ENCODE measurements around the gene HNF1B. TPM values are rescaled to one million over a fixed set of nuclear protein-coding genes. Genes with fewer than 3 reads are reported as not detected.

The HNF1B gene
- total RNA-seq, 1 donor from 2014 or later = not detected

DNA sequence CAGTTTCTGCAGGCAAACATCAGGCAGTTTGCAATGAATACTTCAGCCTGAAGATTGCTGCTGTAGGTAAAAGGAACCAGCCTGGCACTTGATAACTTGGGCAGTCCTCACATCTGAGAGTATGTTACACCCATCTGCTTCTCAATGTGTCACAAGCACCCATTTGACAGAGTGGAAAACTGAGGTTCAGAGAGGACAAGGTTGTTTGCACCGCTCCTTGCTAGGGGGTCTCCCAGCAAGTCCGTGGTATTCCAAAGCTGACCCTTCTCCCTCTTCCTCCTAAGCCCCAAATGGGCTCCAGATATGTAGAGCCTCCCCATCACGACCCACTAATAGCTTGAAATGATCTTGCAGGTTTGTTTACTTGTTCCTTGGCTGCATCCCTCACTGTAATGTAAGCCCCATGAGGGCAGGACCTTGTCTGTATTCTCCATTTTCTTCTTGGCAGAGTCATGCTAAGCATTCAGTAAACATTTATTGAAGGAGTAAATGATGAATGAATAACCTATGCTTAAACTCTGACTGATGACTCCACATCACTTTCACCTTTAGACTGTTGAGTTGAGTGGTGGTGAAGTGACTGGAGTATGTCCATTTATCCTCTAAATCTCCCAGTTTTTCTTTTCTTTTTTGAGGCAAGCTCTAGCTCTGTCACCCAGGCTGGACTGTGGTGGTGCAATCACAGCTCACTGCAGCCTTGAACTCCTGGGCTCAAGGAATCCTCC lies 26.4 kb downstream of the HNF1B start:
- H3K27ac Mint-ChIP-seq (ENCODE audit: unreplicated experiment) = no peak overlapping the region
- no peaks in the 10 kb centered on the region for H3K4me1 Mint-ChIP-seq
- no peaks in the 10 kb centered on the region for H3K9me3 Mint-ChIP-seq
- no peak for DNase-seq (ENCODE audit: low read depth, low spot score)
- TF ChIP-seq, protein P1, sequence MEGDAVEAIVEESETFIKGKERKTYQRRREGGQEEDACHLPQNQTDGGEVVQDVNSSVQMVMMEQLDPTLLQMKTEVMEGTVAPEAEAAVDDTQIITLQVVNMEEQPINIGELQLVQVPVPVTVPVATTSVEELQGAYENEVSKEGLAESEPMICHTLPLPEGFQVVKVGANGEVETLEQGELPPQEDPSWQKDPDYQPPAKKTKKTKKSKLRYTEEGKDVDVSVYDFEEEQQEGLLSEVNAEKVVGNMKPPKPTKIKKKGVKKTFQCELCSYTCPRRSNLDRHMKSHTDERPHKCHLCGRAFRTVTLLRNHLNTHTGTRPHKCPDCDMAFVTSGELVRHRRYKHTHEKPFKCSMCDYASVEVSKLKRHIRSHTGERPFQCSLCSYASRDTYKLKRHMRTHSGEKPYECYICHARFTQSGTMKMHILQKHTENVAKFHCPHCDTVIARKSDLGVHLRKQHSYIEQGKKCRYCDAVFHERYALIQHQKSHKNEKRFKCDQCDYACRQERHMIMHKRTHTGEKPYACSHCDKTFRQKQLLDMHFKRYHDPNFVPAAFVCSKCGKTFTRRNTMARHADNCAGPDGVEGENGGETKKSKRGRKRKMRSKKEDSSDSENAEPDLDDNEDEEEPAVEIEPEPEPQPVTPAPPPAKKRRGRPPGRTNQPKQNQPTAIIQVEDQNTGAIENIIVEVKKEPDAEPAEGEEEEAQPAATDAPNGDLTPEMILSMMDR (conservative IDR thresholded peaks at IDR 0.05) = no peak
- no peak overlapping the region for H3K4me3 Mint-ChIP-seq
- peaks cover 38% of the 10 kb centered on the region for H3K27me3 Mint-ChIP-seq (ENCODE audit: low read depth)
- no peaks in the 10 kb centered on the region for H3K36me3 Mint-ChIP-seq (ENCODE audit: low read depth)

DNA sequence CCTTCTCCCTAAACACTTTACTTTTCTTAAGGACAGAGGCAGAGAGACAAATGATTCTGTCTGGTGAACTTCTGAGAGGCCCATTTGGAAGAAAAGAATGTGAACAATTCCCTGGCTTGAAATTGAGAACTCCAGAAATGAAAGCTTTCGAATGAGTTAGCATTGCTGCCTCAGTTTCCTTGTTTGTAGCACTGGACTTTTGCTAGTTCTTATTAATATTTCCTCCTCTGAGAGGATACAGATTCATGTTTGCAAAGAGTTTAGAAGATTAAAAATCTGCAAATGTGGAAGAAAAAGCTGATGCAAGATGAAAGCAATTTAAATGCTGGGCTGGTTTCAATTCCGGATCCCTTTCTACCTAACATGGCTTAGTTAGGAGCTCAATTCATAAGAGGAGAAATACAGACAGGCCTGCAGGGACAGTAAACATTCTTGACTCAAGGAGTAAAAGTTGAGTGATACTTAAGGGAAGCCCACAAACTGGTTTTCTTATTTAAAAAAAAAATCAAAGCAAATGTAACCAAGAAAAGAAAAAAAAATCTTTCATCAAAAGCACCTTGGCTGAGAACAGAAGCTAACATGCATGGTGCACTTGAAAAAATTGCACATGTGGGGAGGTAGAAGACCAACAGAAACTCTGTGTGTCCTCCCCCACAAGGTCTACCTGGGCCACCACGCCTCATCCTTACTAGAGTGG lies 27.1 kb downstream of the HNF1B start:
- Mint-ChIP-seq H3K4me1 (no peaks in the 10 kb centered on the region), H3K27ac (ENCODE audit: unreplicated experiment) (no peak overlapping the region), H3K4me3 (no peak overlapping the region), H3K9me3 (no peaks in the 10 kb centered on the region), H3K36me3 (ENCODE audit: low read depth) (no peaks in the 10 kb centered on the region), H3K27me3 (ENCODE audit: low read depth) (peaks cover 41% of the 10 kb centered on the region)
- DNase-seq (ENCODE audit: low read depth, low spot score) = no peak
- TF ChIP-seq, protein P1 (conservative IDR thresholded peaks at IDR 0.05) = no peak

DNA sequence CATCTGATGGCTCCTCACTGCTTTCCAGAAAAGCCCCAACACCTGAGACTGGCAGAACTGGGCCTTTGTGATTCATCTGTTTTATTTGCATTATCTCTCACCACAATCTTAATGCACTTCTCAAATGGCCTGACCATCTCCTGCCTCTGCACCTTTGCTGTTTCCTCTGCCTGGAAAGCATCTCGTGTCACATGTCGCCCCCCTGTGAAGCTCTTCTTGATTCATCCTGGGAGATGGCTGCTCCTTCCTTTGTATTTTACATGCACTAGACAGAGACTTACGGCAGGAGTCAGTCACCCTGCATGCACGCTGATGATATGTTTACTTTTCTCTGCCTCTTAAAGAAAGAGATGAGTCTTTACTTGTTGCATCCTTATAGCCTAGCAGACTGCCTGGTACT lies 30.0 kb downstream of the HNF1B start:
- TF ChIP-seq, protein P1 (conservative IDR thresholded peaks at IDR 0.05) = no peak
- Mint-ChIP-seq H3K4me1 (peaks cover 11% of the 10 kb centered on the region), H3K36me3 (ENCODE audit: low read depth) (no peaks in the 10 kb centered on the region)

DNA sequence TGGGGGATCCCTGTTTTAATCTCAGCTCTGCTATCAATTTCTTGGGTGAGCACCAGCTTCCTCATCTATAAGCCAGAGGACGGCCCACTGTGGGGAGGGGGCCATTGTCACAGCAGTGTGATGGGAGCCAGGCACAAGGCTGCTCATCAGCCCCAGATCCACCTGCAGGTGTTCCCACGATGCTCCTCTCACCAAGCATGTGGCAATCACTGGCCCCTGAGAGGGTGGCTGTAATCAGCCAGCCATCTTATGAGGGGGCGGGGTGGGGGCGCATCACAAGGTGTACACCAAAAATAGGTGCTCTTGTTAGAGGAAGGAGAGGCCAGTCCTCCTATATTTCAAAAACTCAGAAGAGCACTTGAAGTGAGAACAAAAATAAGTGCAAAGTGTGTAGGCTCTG lies 31.2 kb downstream of the HNF1B start:
- no peak for DNase-seq (ENCODE audit: low read depth, low spot score)
- peaks cover 17% of the 10 kb centered on the region for H3K4me1 Mint-ChIP-seq
- TF ChIP-seq, protein P1 (conservative IDR thresholded peaks at IDR 0.05) = no peak
- no peaks in the 10 kb centered on the region for H3K36me3 Mint-ChIP-seq (ENCODE audit: low read depth)
- no peak overlapping the region for H3K4me3 Mint-ChIP-seq
- peaks cover 6% of the 10 kb centered on the region for H3K9me3 Mint-ChIP-seq
- H3K27ac Mint-ChIP-seq (ENCODE audit: unreplicated experiment) = no peak overlapping the region
- H3K27me3 Mint-ChIP-seq (ENCODE audit: low read depth) = peaks cover 31% of the 10 kb centered on the region

More for the DNA sequence above, 30.0 kb downstream of the HNF1B start:
- Mint-ChIP-seq H3K4me3 (no peak overlapping the region), H3K27ac (ENCODE audit: unreplicated experiment) (no peak overlapping the region), H3K9me3 (peaks cover 6% of the 10 kb centered on the region), H3K27me3 (ENCODE audit: low read depth) (peaks cover 40% of the 10 kb centered on the region)
- DNase-seq (ENCODE audit: low read depth, low spot score) = no peak

DNA sequence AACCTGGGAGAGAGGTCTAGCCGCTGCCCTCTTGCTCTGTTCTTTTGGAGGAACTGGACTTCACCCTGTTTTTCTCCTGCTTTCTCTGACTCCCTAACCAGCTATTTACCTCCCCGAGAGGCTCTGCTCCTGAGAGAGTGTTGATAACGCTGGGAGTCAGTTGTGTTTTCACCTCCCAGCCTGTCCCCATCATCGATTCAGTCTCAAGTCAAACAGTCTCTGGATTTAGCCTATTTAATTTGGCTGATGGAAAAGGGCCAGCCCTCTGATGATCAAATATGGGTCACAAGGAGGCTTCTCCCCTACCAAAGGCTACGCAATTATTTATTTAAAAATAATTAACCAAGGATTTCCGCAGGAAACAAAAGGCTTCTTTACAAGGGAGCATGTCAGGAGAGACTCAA lies 31.8 kb downstream of the HNF1B start:
- no peak overlapping the region for H3K4me3 Mint-ChIP-seq
- TF ChIP-seq, protein P1 (conservative IDR thresholded peaks at IDR 0.05) = no peak
- H3K27ac Mint-ChIP-seq (ENCODE audit: unreplicated experiment) = no peak overlapping the region
- DNase-seq (ENCODE audit: low read depth, low spot score) = no peak
- peaks cover 29% of the 10 kb centered on the region for H3K27me3 Mint-ChIP-seq (ENCODE audit: low read depth)
- no peaks in the 10 kb centered on the region for H3K36me3 Mint-ChIP-seq (ENCODE audit: low read depth)
- H3K4me1 Mint-ChIP-seq = peaks cover 17% of the 10 kb centered on the region
- peaks cover 6% of the 10 kb centered on the region for H3K9me3 Mint-ChIP-seq
